ENCODE results near the gene MTF2.

Gene MTF2

DNA sequence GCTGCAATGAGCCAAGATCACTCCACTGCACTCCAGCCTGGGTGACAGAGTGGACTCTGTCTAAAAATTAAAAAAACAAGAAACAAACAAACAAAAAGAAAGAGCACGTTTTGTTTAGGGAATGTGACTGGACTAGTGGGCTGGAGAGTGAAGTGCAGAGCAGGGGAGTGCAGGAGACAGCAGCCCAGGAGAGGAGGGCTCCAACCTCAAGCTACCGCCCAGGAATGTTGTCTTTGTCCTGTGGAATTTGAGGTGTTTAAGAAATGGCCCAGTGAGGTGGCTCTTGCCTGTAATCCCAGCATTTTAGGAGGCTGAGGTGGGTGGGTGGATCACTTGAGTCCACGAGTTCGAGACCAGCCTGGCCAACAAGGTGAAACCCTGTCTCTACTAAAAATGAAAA is 42.4 kb upstream of the MTF2 start:
- in situ Hi-C loops (cut with MboI; ENCODE audit: low pct_unique_long_range_greater_than_20kb, low sequenced_read_pairs, unreplicated experiment), result no loop called here
- TF ChIP-seq, protein P1, sequence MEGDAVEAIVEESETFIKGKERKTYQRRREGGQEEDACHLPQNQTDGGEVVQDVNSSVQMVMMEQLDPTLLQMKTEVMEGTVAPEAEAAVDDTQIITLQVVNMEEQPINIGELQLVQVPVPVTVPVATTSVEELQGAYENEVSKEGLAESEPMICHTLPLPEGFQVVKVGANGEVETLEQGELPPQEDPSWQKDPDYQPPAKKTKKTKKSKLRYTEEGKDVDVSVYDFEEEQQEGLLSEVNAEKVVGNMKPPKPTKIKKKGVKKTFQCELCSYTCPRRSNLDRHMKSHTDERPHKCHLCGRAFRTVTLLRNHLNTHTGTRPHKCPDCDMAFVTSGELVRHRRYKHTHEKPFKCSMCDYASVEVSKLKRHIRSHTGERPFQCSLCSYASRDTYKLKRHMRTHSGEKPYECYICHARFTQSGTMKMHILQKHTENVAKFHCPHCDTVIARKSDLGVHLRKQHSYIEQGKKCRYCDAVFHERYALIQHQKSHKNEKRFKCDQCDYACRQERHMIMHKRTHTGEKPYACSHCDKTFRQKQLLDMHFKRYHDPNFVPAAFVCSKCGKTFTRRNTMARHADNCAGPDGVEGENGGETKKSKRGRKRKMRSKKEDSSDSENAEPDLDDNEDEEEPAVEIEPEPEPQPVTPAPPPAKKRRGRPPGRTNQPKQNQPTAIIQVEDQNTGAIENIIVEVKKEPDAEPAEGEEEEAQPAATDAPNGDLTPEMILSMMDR (IDR thresholded peaks at IDR 0.05; ENCODE audit: extremely low read depth, insufficient read depth, missing control alignments), result no peak
- no peak for DNase-seq (ENCODE audit: low spot score)

DNA sequence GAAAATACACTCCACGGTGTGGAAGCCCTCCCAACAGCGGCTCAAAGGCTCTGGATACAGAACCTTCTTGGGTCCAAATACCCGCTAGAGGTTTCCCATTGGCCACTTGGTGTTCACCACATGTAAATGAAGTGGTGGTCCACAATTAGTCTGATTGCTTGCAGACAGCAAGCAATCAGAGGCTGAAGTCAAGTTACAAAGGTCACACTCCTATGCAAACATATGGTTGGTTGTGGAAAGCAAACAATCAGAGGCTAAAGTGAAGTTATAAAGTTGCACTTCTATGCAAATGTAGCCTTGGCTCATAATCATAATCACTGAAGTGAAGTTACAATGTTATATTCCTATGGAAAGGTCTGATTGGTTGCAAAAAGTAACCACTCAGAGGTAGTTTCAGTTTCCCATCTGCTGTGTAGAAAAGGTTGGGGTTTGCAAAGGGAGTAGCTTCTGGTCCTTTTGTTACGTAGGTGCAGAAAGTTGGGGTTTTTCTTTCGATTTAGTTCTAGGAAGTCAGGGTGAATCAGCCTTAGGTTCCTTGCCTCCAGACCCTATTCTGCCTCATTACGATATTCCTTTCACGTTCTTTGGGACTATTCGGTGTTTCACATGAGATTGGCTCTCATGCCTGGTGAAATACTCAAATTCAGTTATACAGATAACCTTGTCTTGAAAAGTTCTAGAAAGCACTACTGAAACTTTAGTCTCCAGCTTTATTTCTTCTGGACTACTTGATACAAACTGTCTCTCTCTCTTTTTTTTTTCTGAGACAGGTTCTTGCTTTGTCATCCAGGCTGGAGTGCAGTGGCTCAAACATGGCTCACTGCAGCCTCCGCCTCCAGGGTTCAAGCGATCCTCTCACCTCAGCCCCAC is 36.7 kb upstream of the MTF2 start:
- TF ChIP-seq, protein P1 (IDR thresholded peaks at IDR 0.05; ENCODE audit: extremely low read depth, insufficient read depth, missing control alignments), result no peak
- in situ Hi-C loops (cut with MboI; ENCODE audit: low pct_unique_long_range_greater_than_20kb, low sequenced_read_pairs, unreplicated experiment), result no loop called here
- peak; percentile 46 for DNase-seq (ENCODE audit: low spot score)

DNA sequence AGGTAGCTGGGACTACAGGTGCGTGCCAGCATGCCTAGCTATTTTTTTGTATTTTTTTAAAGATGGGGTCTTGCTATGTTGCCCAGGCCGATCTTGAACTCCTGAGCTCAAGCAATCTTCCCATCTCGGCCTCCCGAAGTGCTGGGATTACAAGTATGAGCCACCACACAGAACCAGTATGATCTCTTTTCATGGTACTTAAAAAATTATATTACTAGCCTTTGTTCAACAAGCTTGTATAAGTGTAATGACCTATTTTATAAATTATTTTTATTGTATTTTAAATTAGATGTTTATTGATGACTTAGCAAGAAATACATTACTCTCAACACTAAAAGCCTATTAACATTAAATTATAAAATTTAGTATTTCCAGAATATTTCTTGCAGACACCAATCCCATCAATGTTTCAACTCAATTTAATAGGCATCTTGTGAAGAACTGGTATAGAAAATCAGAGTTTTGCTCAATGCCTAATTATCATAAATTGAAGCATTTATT is 36.0 kb upstream of the MTF2 start:
- no peak for DNase-seq (ENCODE audit: low spot score)
- in situ Hi-C loops (cut with MboI; ENCODE audit: low pct_unique_long_range_greater_than_20kb, low sequenced_read_pairs, unreplicated experiment), result no loop called here
- TF ChIP-seq, protein P1 (IDR thresholded peaks at IDR 0.05; ENCODE audit: extremely low read depth, insufficient read depth, missing control alignments), result no peak

DNA sequence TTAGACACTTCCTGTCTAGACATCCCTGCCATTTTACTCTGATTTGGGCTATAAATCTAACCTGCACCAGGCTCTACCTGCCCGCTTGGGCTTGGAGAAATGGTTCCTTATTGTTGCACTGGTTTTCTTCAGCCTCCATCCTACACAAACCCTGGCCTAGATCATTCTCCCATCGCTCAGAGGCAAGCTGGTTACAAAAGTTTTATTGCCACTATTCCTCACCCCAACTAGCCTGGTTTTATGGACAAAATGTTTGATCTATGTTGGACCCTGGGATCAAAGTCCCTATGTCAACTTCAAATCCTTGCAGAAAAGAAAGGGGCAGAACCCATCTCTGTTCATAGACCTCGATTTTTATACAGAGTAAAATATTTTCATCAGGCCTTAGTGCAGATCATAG is 31.5 kb upstream of the MTF2 start:
- in situ Hi-C loops (cut with MboI; ENCODE audit: low pct_unique_long_range_greater_than_20kb, low sequenced_read_pairs, unreplicated experiment), result no loop called here
- TF ChIP-seq, protein P1 (IDR thresholded peaks at IDR 0.05; ENCODE audit: extremely low read depth, insufficient read depth, missing control alignments), result no peak
- no peak for DNase-seq (ENCODE audit: low spot score)

DNA sequence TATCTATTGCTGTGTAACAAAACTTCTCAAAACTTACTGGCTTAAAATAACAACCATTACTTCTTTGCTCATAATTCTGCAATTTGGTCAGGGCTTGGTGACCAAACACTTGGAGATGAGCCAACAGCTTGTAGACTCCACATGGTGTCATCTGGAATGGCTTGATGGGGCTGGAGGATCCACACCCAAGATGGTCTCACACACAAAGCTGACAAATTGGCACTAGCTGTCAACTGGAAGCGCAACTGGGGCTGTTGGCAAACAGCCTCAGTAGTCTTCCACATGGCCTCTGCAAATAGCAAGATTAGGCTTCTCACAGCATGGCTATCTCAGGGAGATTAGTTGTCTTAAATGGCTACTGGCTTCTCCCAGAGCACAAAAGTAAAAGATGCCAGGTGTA is 27.1 kb upstream of the MTF2 start:
- in situ Hi-C loops (cut with MboI; ENCODE audit: low pct_unique_long_range_greater_than_20kb, low sequenced_read_pairs, unreplicated experiment), result no loop called here
- no peak for DNase-seq (ENCODE audit: low spot score)
- TF ChIP-seq, protein P1 (IDR thresholded peaks at IDR 0.05; ENCODE audit: extremely low read depth, insufficient read depth, missing control alignments), result no peak

DNA sequence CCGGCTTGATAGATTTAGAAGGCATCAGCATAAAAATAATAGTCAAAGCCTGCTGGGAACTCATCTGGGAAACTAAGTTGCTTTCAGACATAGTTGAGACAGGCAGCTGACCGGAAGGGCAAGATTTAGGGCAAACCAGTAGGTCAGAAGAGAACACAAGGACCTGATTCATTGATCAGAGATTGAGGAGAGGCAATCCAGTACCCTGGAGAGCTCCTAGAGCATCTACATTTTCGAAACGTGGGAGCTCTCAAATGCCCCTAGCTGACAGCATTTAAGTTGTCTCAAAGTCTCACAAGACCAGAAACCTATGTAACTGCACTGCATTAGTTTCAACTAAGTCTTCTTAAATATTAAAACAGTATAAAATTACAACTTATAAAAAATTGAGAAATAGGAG is 22.9 kb upstream of the MTF2 start:
- TF ChIP-seq, protein P1 (IDR thresholded peaks at IDR 0.05; ENCODE audit: extremely low read depth, insufficient read depth, missing control alignments), result no peak
- DNase-seq (ENCODE audit: low spot score), result peak; percentile 36
- in situ Hi-C loops (cut with MboI; ENCODE audit: low pct_unique_long_range_greater_than_20kb, low sequenced_read_pairs, unreplicated experiment), result no loop called here

Measured in GM13977 (cell line).